SK-N-MC (cell line): ENCODE results near the gene DDAH2.

ENCODE experiments used
- EZH2 ChIP-seq: fragments of 200-600 bp; sonication (generic); IDR thresholded peaks from one replicate; pipeline ENCODE4 v1.6.1; 2017; ENCODE audit warnings: antibody characterized with exemption
- POLR2AphosphoS5 ChIP-seq: IDR thresholded peaks from 2 replicates; pipeline ENCODE4 v1.6.1; 2012; ENCODE audit warnings: mild to moderate bottlenecking, low read depth, low read length, borderline replicate concordance

DNA sequence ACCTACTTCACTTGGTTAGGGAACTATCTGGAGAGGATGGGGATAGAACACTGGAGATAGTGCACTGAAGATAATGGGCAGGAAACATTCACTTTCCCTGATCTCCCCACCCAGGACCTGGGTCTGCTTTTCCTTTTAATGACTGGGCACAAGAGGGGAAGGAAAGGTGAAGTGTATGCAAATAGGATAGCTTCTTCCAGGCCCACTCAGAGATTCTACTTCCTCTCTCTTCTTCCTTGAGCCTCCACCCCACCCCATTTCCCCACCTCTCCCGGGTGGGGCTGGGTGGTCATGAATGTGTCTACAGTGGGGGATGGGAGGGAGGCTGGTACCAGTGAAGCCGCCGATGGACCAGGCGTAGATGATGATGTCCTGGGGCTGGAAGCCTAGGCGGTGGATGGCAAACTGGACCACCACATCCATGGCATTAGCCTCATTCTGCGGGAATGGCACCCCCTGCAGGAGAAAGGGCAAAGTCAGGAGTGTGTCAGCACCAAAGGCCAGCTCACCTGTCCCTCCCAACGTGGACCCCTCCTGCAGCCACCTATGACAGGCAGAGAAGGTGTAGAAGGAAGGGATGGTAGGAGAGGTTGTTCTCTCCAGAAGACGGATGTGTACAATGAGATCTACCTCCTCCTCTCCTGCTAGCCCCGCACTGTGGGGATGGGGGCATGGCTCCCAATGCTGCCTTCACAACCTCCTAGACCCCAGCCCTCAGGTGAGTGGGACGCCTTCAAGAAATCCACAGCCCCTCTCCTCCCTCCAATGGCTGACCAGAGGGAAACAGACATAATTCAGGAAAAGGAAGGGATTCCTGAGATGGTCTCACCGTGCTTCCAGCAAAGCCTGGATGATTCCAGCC, 39.6 kb downstream of the DDAH2 start:
- no peak for TF ChIP-seq POLR2AphosphoS5
- no peak for TF ChIP-seq EZH2
